H9 (cell line): ENCODE results near the gene CHIT1. TPM values are rescaled to one million over a fixed set of nuclear protein-coding genes. Genes with fewer than 3 reads are reported as not detected.

ENCODE experiments used
- DNase-seq: peaks from one replicate; pipeline ENCODE4 v3.0.0-alpha.2; 2017
- H2AFZ ChIP-seq: one replicate; pipeline ENCODE4 v1.6.1; 2013; ENCODE audit warnings: mild to moderate bottlenecking, low read length, control low read depth, moderate library complexity
- H2AK5ac ChIP-seq: 2 replicates; pipeline ENCODE4 v1.6.1; 2013; ENCODE audit warnings: low read length, control low read depth, mixed read lengths; ENCODE audit not compliant: insufficient read length
- H2BK120ac ChIP-seq: one replicate; pipeline ENCODE4 v1.6.1; 2013; ENCODE audit warnings: low read depth, mild to moderate bottlenecking, low read length, control low read depth, inconsistent platforms; ENCODE audit not compliant: poor library complexity, severe bottlenecking
- H2BK12ac ChIP-seq: 2 replicates; pipeline ENCODE4 v1.6.1; 2013; ENCODE audit warnings: low read length, control low read depth, mixed read lengths, low read depth; ENCODE audit not compliant: insufficient read length
- H2BK15ac ChIP-seq: 2 replicates; pipeline ENCODE4 v1.6.1; 2013; ENCODE audit warnings: low read depth, low read length, control low read depth
- H2BK20ac ChIP-seq: one replicate; pipeline ENCODE4 v1.6.1; 2013; ENCODE audit warnings: low read depth, mild to moderate bottlenecking, low read length, control low read depth, inconsistent platforms; ENCODE audit not compliant: poor library complexity, severe bottlenecking
- H2BK5ac ChIP-seq: 2 replicates; pipeline ENCODE4 v1.6.1; 2013; ENCODE audit warnings: low read length, control low read depth, mixed read lengths; ENCODE audit not compliant: insufficient read length
- H3K14ac ChIP-seq: 2 replicates; pipeline ENCODE4 v1.6.1; 2013; ENCODE audit warnings: low read length, control low read depth; ENCODE audit not compliant: insufficient read depth
- H3K18ac ChIP-seq: 2 replicates; pipeline ENCODE4 v1.6.1; 2013; ENCODE audit warnings: low read depth, mild to moderate bottlenecking, mixed read lengths, low read length, control low read depth; ENCODE audit not compliant: insufficient read length
- H3K23ac ChIP-seq: 2 replicates; pipeline ENCODE4 v1.6.1; 2013; ENCODE audit warnings: low read length, control low read depth, mixed read lengths, low read depth; ENCODE audit not compliant: insufficient read length
- H3K23me2 ChIP-seq: 2 replicates; pipeline ENCODE4 v1.6.1; 2013; ENCODE audit warnings: low read depth, mild to moderate bottlenecking, mixed read lengths, low read length, control low read depth; ENCODE audit not compliant: insufficient read length, poor library complexity, severe bottlenecking
- H3K27ac ChIP-seq: 2 replicates; pipeline ENCODE4 v1.5.1; 2013; ENCODE audit warnings: low read length, control low read depth, mixed read lengths, low read depth; ENCODE audit not compliant: insufficient read length
- H3K27me3 ChIP-seq: 2 replicates; pipeline ENCODE4 v1.6.1; 2013; ENCODE audit warnings: low read length, control low read depth, inconsistent platforms; ENCODE audit not compliant: insufficient read depth
- H3K4ac ChIP-seq: 2 replicates; pipeline ENCODE4 v1.6.1; 2013; ENCODE audit warnings: low read depth, mild to moderate bottlenecking, control low read depth, inconsistent platforms, low read length, moderate library complexity
- H3K4me1 ChIP-seq: 2 replicates; pipeline ENCODE4 v1.6.1; 2013; ENCODE audit warnings: low read length, control low read depth, inconsistent platforms; ENCODE audit not compliant: insufficient read depth
- H3K4me2 ChIP-seq: 2 replicates; pipeline ENCODE4 v1.6.1; 2013; ENCODE audit warnings: low read length, control low read depth, mixed read lengths; ENCODE audit not compliant: insufficient read length, insufficient read depth
- H3K56ac ChIP-seq: 2 replicates; pipeline ENCODE4 v1.6.1; 2013; ENCODE audit warnings: low read depth, mild to moderate bottlenecking, mixed read lengths, low read length, control low read depth; ENCODE audit not compliant: insufficient read length
- H3K79me1 ChIP-seq: 2 replicates; pipeline ENCODE4 v1.6.1; 2013; ENCODE audit warnings: low read depth, mild to moderate bottlenecking, moderate library complexity, low read length, control low read depth, inconsistent platforms; ENCODE audit not compliant: insufficient read depth, poor library complexity, severe bottlenecking
- H3K79me2 ChIP-seq: 2 replicates; pipeline ENCODE4 v1.6.1; 2013; ENCODE audit warnings: low read length, control low read depth, inconsistent platforms; ENCODE audit not compliant: insufficient read depth
- H3K9ac ChIP-seq: 2 replicates; pipeline ENCODE4 v1.6.1; 2013; ENCODE audit warnings: low read length, control low read depth, mixed read lengths; ENCODE audit not compliant: insufficient read length; ENCODE audit errors: extremely low read depth
- H3K9me3 ChIP-seq: one replicate; pipeline ENCODE4 v1.6.1; 2013; ENCODE audit warnings: low read depth, low read length, inconsistent platforms; ENCODE audit not compliant: control insufficient read depth
- H3T11ph ChIP-seq: one replicate; pipeline ENCODE4 v1.6.1; 2013; ENCODE audit warnings: mild to moderate bottlenecking, low read length, control low read depth, inconsistent platforms
- H4K20me1 ChIP-seq: one replicate; pipeline ENCODE4 v1.6.1; 2013; ENCODE audit not compliant: control insufficient read depth, insufficient read length, insufficient read depth
- H4K5ac ChIP-seq: 2 replicates; pipeline ENCODE4 v1.6.1; 2013; ENCODE audit warnings: low read depth, mild to moderate bottlenecking, mixed read lengths, low read length, control low read depth; ENCODE audit not compliant: insufficient read length
- H4K8ac ChIP-seq: replicated peaks from 2 replicates; pipeline ENCODE4 v1.6.1; 2013; ENCODE audit warnings: low read length, control low read depth, mixed read lengths, low read depth; ENCODE audit not compliant: insufficient read length
- H4K91ac ChIP-seq: 2 replicates; pipeline ENCODE4 v1.6.1; 2013; ENCODE audit warnings: low read depth, mild to moderate bottlenecking, moderate library complexity, mixed read lengths, low read length, control low read depth; ENCODE audit not compliant: insufficient read length
- H3K27ac Mint-ChIP-seq, 3 experiments: 2 replicates in 2 of 3; 3 replicates in 1 of 3; pipeline ENCODE4 v1.8.0; 2020 to 2021; ENCODE audit warnings: mixed read lengths in 3 of 3, mild to moderate bottlenecking in 1 of 3, moderate library complexity in 1 of 3
- H3K27me3 Mint-ChIP-seq: 2 replicates; pipeline ENCODE4 v1.8.0; 2021; ENCODE audit warnings: low read depth, mild to moderate bottlenecking, moderate library complexity, mixed read lengths
- H3K36me3 Mint-ChIP-seq, 3 experiments: 2 replicates in 2 of 3; 3 replicates in 1 of 3; pipeline ENCODE4 v1.8.0; 2020 to 2021; ENCODE audit warnings: low read depth in 3 of 3, mixed read lengths in 3 of 3; ENCODE audit not compliant: insufficient read depth in 1 of 3
- H3K4me1 Mint-ChIP-seq, 2 experiments: 2 replicates each; pipeline ENCODE4 v1.8.0; 2020; ENCODE audit warnings: mixed read lengths in 2 of 2
- H3K4me3 Mint-ChIP-seq, 2 experiments: 2 replicates in 1 of 2; 3 replicates in 1 of 2; pipeline ENCODE4 v1.8.0; 2020 to 2021; ENCODE audit warnings: mild to moderate bottlenecking in 2 of 2, mixed read lengths in 2 of 2, moderate library complexity in 1 of 2
- H3K9me3 Mint-ChIP-seq, 2 experiments: 2 replicates in 1 of 2; 3 replicates in 1 of 2; pipeline ENCODE4 v1.8.0; 2020; ENCODE audit warnings: mild to moderate bottlenecking in 2 of 2, mixed read lengths in 2 of 2, moderate library complexity in 1 of 2
- CTCF ChIP-seq: fragments of 200-600 bp; sonication (generic); conservative IDR thresholded peaks from 3 replicates; pipeline ENCODE4 v1.8.0; 2021; ENCODE audit warnings: antibody characterized with exemption, mild to moderate bottlenecking
- WGBS: extraction: QIAGEN DNeasy Blood & Tissue Kit; methylation state at CpG from one replicate; pipeline ENCODE4 v1.1.7; 2013; ENCODE audit warnings: missing lambda C conversion rate, low lambda C conversion rate, mixed read lengths; ENCODE audit not compliant: insufficient read length; ENCODE audit errors: extremely low coverage; 5-methylcytosine and 5-hydroxymethylcytosine counted together
- total RNA-seq: library from RNA; stranded (reverse); gene quantifications from 2 replicates; pipeline ENCODE4 v1.2.1, GENCODE V29; 2021

The CHIT1 gene
- total RNA-seq, 1 experiment from 2014 or later: not detected

- Histone ChIP-seq H2BK5ac (no peak overlapping the region), H2BK12ac (no peak overlapping the region), H2AFZ (no peak overlapping the region), H4K20me1 (no peaks in the 10 kb centered on the region), H3K79me1 (no peaks in the 10 kb centered on the region), H2BK15ac (no peak overlapping the region), H3K4ac (no peak overlapping the region), H4K8ac (no peak overlapping the region), H3K14ac (no peak overlapping the region), H3K4me2 (no peak overlapping the region), H2AK5ac (no peak overlapping the region), H3K4me1 (no peaks in the 10 kb centered on the region), H4K5ac (no peak overlapping the region), H2BK20ac (no peak overlapping the region), H3K9ac (no peak overlapping the region), H2BK120ac (no peak overlapping the region), H3K27ac (no peak overlapping the region), H4K91ac (no peak overlapping the region), H3K23ac (no peak overlapping the region), H3K79me2 (no peaks in the 10 kb centered on the region), H3K27me3 (peaks cover 2% of the 10 kb centered on the region; the same call in 1 of the 2 replicates), H3K18ac (no peak overlapping the region), H3K9me3 (no peaks in the 10 kb centered on the region), H3T11ph (no peak overlapping the region), H3K23me2 (peaks cover 10% of the 10 kb centered on the region), H3K56ac (no peak overlapping the region)
- no peak overlapping the region for H3K4me3 Mint-ChIP-seq
- H3K27me3 Mint-ChIP-seq: peaks cover 30% of the 10 kb centered on the region
- H3K27ac Mint-ChIP-seq: no peak overlapping the region
- H3K4me1 Mint-ChIP-seq: peaks cover 13 to 32% of the 10 kb centered on the region in 2 experiments
- no peaks in the 10 kb centered on the region; a peak in 1 of 5 replicates for H3K9me3 Mint-ChIP-seq
- H3K36me3 Mint-ChIP-seq: no peaks in the 10 kb centered on the region
- DNase-seq: peak; percentile 65
- WGBS: no CpG with 5 or more reads among the region's 5 CpGs
- TF ChIP-seq CTCF: peak; percentile 94
These were observed 39.6 kb upstream of the CHIT1 start for GRCh38 chr1:203268901-203269653.
